Measurements from ENCODE around the gene UMODL1.

The UMODL1 gene, protein sequence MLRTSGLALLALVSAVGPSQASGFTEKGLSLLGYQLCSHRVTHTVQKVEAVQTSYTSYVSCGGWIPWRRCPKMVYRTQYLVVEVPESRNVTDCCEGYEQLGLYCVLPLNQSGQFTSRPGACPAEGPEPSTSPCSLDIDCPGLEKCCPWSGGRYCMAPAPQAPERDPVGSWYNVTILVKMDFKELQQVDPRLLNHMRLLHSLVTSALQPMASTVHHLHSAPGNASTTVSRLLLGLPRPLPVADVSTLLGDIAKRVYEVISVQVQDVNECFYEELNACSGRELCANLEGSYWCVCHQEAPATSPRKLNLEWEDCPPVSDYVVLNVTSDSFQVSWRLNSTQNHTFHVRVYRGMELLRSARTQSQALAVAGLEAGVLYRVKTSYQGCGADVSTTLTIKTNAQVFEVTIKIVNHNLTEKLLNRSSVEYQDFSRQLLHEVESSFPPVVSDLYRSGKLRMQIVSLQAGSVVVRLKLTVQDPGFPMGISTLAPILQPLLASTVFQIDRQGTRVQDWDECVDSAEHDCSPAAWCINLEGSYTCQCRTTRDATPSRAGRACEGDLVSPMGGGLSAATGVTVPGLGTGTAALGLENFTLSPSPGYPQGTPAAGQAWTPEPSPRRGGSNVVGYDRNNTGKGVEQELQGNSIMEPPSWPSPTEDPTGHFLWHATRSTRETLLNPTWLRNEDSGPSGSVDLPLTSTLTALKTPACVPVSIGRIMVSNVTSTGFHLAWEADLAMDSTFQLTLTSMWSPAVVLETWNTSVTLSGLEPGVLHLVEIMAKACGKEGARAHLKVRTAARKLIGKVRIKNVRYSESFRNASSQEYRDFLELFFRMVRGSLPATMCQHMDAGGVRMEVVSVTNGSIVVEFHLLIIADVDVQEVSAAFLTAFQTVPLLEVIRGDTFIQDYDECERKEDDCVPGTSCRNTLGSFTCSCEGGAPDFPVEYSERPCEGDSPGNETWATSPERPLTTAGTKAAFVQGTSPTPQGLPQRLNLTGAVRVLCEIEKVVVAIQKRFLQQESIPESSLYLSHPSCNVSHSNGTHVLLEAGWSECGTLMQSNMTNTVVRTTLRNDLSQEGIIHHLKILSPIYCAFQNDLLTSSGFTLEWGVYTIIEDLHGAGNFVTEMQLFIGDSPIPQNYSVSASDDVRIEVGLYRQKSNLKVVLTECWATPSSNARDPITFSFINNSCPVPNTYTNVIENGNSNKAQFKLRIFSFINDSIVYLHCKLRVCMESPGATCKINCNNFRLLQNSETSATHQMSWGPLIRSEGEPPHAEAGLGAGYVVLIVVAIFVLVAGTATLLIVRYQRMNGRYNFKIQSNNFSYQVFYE

DNA sequence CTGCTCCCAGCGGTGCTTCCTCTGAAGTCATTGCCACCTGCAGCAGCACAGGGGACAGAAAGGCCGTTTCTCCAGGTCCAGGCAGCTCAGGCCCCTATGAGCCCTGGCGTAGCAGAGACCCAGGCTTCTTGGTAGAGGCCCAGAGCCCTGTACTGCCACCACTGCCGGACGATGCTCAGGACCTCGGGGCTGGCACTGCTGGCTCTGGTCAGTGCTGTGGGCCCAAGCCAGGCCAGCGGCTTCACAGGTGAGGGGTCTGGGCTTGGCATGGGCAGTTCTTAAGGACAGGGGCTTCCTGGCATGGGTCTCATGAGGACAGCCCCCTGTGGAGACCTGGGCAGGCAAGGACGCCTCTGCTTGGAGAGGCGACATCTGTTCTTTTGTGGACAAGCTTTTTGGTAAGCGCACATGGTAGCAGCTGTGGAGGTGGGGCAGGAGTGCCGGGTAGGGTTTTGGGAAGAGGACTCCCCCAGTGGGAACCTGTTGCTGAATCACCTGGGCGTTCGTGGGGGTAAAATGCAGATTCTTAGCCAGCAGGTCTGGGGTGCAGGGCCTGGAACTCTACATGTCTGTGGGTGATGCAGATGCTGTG is at the start of gene UMODL1:
TSS of gene UMODL1 (plus strand) at position 172 of the 592 bp plus-strand sequence. CDS start at position 172, 0 bp downstream.
- TF ChIP-seq, protein P1, sequence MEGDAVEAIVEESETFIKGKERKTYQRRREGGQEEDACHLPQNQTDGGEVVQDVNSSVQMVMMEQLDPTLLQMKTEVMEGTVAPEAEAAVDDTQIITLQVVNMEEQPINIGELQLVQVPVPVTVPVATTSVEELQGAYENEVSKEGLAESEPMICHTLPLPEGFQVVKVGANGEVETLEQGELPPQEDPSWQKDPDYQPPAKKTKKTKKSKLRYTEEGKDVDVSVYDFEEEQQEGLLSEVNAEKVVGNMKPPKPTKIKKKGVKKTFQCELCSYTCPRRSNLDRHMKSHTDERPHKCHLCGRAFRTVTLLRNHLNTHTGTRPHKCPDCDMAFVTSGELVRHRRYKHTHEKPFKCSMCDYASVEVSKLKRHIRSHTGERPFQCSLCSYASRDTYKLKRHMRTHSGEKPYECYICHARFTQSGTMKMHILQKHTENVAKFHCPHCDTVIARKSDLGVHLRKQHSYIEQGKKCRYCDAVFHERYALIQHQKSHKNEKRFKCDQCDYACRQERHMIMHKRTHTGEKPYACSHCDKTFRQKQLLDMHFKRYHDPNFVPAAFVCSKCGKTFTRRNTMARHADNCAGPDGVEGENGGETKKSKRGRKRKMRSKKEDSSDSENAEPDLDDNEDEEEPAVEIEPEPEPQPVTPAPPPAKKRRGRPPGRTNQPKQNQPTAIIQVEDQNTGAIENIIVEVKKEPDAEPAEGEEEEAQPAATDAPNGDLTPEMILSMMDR (IDR thresholded peaks at IDR 0.05; ENCODE audit: control insufficient read depth, extremely low read depth, insufficient read depth), result no peak
- H3K4me3 ChIP-seq (ENCODE audit: low read depth, low read length), result no peak within 1 kb of the TSS
- DNase-seq (ENCODE audit: low read depth), result no peak

DNA sequence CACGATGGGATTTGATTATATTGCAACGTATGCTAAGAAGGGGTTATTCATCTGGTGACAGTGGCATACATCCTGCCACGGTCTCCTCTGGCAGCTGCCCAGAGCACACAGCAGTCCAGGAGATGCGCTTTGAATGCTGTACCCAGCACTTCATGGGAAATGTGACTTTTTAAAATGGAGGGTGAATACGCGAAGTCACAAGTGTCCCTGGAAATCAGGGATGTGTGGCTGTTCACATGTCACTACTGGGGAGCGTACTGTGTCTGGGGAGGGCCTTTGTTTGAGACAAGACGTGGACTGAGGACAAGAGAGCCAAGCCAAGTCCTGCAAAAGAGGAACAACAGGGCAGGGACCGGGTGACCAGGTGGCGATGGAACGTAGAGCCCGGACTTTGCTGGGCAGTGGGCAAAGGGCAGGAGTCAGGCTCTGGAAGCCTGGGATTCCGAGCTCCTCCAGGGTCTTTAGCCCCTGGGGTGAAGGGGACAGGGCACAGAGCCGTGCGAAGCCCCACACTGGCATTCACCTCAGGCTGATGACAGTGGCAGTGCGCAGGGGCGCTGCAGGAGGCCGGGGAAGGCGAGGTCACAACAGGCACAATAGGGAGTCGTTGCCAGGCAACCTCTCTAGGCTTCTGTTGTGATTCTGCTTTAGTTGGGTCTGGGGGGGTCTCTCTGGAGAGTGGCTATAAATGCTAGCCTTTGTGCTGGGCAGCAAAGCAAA is 49.6 kb upstream of the UMODL1 start:
- TF ChIP-seq, protein P1 (IDR thresholded peaks at IDR 0.05; ENCODE audit: control insufficient read depth, extremely low read depth, insufficient read depth), result no peak
- H3K4me3 ChIP-seq (ENCODE audit: low read depth, low read length), result no peak overlapping the region
- DNase-seq (ENCODE audit: low read depth), result no peak

DNA sequence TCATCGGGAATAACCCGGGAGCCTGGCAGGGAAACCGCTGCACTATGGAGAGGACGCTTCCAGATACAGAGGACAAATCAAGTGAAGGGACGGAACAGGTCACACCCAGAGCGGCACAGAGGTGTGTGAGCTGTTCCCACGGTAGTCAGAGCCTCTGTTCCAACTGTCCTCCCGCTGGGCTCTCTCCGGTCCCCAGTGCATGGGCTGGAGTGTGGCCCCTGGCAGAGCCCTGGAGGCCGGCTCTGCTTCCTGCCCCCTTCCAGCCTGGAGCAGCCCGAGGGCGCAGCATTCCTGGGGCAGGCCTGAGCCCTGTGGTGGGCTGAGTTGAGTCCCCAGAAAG is 49.1 kb upstream of the UMODL1 start:
- no peak overlapping the region for H3K4me3 ChIP-seq (ENCODE audit: low read depth, low read length)
- no peak for DNase-seq (ENCODE audit: low read depth)
- TF ChIP-seq, protein P1 (IDR thresholded peaks at IDR 0.05; ENCODE audit: control insufficient read depth, extremely low read depth, insufficient read depth), result no peak

DNA sequence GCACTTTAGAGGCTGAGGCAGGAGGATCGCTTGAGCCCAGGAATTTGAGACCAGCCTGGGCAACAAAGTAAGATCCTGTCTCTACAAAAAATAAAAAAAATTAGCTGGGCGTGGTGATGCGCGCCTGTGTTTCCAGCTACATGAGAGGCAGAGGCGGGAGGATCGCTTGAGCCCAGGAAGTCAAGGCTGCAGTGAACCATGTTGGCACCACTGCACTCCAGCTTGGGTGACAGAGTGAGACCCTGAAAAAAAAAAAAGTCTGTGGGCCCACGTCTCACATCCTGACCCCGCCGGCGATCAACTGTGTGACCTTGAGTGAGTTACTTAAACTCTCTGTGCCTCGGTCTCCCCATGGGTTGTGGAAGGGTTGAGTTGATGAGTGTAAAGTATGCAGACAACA is 48.2 kb upstream of the UMODL1 start:
- TF ChIP-seq, protein P1 (IDR thresholded peaks at IDR 0.05; ENCODE audit: control insufficient read depth, extremely low read depth, insufficient read depth), result no peak
- no peak for DNase-seq (ENCODE audit: low read depth)
- H3K4me3 ChIP-seq (ENCODE audit: low read depth, low read length), result no peak overlapping the region

DNA sequence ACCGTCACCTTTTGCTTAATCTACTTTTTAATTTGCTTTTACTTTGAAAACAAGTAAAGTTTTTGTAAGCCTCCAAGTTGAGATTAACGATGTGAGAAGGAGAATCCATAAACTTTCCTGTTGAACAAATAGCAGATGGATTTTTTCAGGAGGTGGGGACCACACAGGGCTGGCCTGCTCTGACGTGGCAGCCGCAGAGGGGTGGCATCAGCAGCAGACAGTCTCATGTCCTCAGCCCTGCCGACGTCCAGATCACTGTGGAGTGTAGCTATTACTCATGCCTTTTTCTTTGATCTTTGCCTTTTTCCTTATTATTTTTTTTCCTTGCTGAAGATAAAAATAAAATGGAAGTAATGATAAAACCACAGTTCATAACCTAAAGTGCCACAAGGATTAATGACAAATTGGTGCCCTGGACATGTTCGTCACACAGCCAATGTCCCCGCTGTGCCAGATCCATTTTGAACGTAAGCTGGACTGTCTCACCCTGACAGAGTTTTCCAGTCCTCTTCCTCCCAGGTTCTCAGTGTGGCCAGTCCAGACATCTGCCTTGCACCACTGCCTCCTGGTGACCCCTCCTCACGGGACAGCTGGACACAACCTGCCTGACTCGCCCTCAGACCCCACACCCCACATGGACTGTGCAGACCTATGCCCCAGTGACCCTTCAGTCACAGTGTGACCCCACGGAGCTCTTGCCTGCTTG is 45.6 kb upstream of the UMODL1 start:
- TF ChIP-seq, protein P1 (IDR thresholded peaks at IDR 0.05; ENCODE audit: control insufficient read depth, extremely low read depth, insufficient read depth), result no peak
- DNase-seq (ENCODE audit: low read depth), result no peak
- no peak overlapping the region for H3K4me3 ChIP-seq (ENCODE audit: low read depth, low read length)
